RWPE1 (cell line): ENCODE measurements around the gene DCAF17.

Source experiments
- CTCF ChIA-PET: fragments of 350-600 bp; sonication (Branson Sonifier 250); formaldehyde crosslinking; extraction: SDS; loops from one replicate; lab custom pipeline; 2021; lab: Yijun Ruan, JAX
- POLR2A ChIA-PET: fragments of 400-600 bp; formaldehyde crosslinking; extraction: SDS; loops from one replicate; lab custom pipeline; 2020; ENCODE audit warnings: antibody characterized with exemption; ENCODE audit not compliant: low non-redundant PET; lab: Yijun Ruan, JAX
- DNase-seq: peaks from one replicate; pipeline ENCODE4 v3.0.0; 2012; ENCODE audit warnings: low spot score
- H3K27ac ChIP-seq: fragments of 450-650 bp; 2 replicates; pipeline ENCODE4 v1.5.1; 2017
- TF ChIP-seq, protein P1 (sequence below): fragments of 450-650 bp; conservative IDR thresholded peaks from 2 replicates; pipeline ENCODE4 v1.5.1; 2017; ENCODE audit warnings: low read depth, mild to moderate bottlenecking

DCAF17 gene

DNA sequence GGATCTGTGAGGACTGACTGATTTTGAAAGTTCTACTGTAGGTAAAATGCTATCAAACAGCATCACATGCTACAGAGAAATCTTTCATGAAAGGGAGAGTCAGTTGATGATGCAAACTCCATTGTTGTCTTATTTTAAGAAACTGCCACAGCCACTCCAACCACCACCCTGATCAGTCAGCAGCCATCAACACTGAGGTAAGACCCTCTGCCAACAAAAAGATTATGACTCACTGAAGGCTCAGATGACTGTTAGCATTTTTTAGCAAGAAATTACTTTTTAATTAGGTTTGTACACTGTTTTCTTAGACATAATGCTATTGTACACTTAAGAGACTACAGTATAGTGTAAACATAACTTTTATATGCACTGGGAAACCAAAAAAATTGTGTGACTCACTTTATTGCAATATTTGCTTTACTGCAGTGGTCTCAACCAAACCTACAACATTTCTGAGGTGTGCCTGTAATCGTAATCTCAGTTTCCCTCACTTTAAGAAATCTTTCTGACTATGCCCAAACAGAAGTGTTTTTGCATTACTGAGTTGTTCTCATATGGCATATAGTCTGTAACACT, 43.0 kb upstream of the DCAF17 start:
- no peak for DNase-seq
- TF ChIP-seq, protein P1, sequence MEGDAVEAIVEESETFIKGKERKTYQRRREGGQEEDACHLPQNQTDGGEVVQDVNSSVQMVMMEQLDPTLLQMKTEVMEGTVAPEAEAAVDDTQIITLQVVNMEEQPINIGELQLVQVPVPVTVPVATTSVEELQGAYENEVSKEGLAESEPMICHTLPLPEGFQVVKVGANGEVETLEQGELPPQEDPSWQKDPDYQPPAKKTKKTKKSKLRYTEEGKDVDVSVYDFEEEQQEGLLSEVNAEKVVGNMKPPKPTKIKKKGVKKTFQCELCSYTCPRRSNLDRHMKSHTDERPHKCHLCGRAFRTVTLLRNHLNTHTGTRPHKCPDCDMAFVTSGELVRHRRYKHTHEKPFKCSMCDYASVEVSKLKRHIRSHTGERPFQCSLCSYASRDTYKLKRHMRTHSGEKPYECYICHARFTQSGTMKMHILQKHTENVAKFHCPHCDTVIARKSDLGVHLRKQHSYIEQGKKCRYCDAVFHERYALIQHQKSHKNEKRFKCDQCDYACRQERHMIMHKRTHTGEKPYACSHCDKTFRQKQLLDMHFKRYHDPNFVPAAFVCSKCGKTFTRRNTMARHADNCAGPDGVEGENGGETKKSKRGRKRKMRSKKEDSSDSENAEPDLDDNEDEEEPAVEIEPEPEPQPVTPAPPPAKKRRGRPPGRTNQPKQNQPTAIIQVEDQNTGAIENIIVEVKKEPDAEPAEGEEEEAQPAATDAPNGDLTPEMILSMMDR, result no peak
- ChIA-PET CTCF (no interaction called here), POLR2A (no interaction called here)
- H3K27ac ChIP-seq, result no peak overlapping the region

DNA sequence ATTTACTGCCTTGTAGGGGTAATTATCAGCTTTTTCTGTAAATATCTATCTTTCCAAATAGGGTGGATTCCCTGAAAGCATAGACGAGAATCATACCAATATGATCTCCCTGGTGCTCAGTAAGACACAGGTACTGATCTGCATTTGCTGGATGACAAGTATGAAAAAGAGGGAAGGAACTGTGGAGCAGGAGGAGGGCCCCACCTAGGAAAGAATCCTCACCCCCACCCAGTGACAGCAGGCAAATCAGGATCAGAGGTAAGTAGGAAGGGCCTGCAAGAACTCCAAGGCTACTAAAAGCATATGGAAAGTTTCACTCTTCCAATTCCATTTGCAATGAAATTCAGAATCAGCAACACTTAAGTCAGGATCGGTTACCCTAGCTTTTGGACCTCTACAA, 42.5 kb upstream of the DCAF17 start:
- TF ChIP-seq, protein P1, result no peak
- ChIA-PET CTCF (no interaction called here), POLR2A (no interaction called here)
- no peak overlapping the region for H3K27ac ChIP-seq
- DNase-seq, result no peak

GRCh38 chr2:171393487-171393886, 40.5 kb upstream of the DCAF17 start:
- CTCF ChIA-PET, result no interaction called here
- TF ChIP-seq, protein P1, result no peak
- POLR2A ChIA-PET, result no interaction called here
- no peak for DNase-seq
- H3K27ac ChIP-seq, result no peak overlapping the region

- CTCF ChIA-PET, result interaction anchor here (1.1 kb wide), 1 partner anchor 127 kb away, joined by 5 read pairs; no protein-coding TSS in a partner anchor
- DNase-seq, result no peak
- no peak overlapping the region for H3K27ac ChIP-seq
- TF ChIP-seq, protein P1, result no peak
- POLR2A ChIA-PET, result no interaction called here
Measured at GRCh38 chr2:171394164-171394740, 39.8 kb upstream of the DCAF17 start.

GRCh38 chr2:171399292-171399691, 34.7 kb upstream of the DCAF17 start:
- ChIA-PET CTCF (interaction anchor here (0.8 kb wide), 1 partner anchor 10 kb away, joined by 3 read pairs; no protein-coding TSS in a partner anchor), POLR2A (no interaction called here)
- no peak overlapping the region for H3K27ac ChIP-seq
- TF ChIP-seq, protein P1, result no peak
- DNase-seq, result no peak

DNA sequence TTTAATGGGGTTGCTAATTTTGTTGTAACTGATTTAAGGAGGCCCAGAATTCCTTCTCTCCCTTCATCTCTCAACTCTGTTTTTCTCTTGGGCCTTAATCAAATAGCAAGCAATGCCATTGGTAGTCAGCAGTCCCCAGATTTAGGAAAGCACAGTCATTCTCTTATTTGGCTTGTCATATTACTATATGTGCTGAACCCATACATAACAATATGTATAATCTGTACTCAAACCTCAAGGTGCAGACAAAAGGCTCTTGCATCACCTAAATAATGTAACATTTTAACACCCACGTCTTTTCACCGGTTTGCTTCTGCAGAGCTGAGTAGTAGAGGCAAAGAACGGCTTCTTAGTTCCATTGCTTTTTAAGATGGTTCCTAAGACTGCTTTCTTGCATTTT, 33.6 kb upstream of the DCAF17 start:
- no peak overlapping the region for H3K27ac ChIP-seq
- ChIA-PET POLR2A (no interaction called here), CTCF (no interaction called here)
- DNase-seq, result no peak
- TF ChIP-seq, protein P1, result no peak
